HG03060 (cell line): Measurements from ENCODE around the gene RASGRP4.
"Not testable (repeated sequence)": the region's sequence is repeated elsewhere in the genome, so short reads cannot be mapped to it uniquely, and the experiment has no call there.

Experiments used
- ATAC-seq: cut with Tn5 transposase; IDR thresholded peaks from one replicate; pipeline ENCODE4 v1.9.1; 2021; ENCODE audit warnings: low read depth, moderate number of reproducible peaks; ENCODE audit not compliant: unreplicated experiment

The RASGRP4 gene

GRCh38 chr19:38449518-38449917 lies 23.5 kb upstream of the RASGRP4 start:
- ATAC-seq = no peak

DNA sequence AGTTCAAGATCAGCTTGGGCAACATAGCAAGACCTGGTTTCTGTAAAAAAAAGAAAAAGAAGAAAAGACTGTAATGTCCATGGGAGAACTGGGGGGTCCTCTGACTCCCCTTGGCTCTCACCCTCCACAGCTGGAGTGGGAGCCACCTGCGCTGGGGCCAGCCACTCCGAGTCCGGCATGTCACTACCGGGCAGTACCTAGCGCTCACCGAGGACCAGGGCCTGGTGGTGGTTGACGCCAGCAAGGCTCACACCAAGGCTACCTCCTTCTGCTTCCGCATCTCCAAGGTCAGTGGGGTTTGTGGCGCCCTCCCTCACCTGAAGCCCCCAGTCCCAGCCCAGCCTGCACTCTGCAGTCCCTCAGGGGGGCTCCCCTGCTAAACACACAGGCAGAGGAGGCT lies 22.2 kb upstream of the RASGRP4 start:
- ATAC-seq = no peak

DNA sequence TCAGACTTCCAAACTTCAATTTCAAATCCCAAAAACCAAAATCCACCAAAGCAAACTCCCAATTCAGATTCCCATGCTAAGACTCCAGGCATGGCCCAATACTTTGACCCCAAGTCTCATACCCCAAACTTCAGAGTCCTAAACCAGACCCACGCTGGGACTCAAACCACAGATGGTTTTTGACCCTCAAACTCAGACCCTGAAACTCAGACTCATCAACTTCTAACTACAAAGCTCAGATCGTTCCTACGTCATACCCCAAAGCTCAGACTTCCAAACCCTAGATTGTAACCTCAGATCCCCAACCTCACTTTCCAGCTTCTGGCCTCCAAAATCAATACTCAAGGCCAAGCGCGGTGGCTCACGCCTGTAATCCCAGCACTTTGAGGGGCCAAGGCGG lies 19.3 kb upstream of the RASGRP4 start:
- ATAC-seq = no peak

DNA sequence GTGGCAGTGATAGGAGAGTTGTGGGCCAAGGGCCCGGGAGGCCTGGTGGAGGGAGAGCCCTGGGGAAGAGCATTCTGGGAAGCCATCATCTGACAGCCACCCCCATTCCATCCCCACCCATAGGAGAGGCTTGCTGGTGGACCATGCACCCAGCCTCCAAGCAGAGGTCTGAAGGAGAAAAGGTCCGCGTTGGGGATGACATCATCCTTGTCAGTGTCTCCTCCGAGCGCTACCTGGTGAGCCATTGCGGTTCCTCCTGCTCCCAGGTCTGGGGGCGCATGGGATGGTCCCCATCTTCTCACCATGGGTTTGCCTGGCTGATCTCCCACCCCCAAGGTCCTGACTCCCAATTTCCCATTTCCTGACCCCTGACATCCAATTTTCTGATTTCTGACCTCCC lies 18.0 kb upstream of the RASGRP4 start:
- ATAC-seq = no peak

DNA sequence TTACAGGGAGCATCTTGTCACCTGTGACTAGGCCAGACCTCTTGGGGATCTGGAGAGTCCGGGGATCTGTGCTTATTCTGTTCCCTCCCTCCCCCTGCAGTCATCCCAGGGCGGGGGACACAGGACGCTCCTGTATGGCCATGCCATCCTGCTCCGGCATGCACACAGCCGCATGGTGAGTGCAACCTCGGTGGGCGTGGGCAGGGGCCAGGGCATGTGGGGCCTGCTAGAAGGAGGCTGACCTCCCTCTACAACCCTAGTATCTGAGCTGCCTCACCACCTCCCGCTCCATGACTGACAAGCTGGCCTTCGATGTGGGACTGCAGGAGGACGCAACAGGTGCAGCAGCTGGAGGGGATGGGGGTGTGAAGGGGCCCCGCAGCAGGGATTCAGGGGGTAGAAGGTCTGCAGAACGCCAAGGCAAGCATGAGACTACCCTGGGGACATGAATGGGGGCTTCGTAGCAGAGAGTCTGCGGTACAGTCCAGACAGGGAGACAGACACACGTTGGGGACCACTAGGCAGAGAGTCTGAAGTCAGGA lies 17.5 kb upstream of the RASGRP4 start:
- ATAC-seq = no peak

DNA sequence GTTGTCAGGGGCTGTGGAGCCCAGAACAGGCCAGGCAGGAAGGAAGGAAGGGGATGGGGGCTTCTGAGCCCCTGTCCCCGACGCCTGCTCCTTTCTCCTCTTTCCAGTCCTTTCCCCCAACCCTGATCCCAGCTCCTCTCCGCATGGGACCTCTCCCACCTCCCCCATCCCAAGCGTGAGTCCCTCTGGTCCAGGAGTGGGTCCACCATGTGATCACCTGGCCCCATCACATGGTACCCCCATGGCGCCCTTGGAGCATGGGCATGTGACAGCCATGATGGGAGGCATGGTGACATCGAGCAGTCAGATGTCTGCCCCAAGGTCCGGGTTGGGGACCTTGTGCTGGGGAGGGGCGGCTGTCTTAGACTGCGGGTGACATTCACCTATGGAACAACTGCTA lies 16.7 kb upstream of the RASGRP4 start:
- ATAC-seq = no peak

DNA sequence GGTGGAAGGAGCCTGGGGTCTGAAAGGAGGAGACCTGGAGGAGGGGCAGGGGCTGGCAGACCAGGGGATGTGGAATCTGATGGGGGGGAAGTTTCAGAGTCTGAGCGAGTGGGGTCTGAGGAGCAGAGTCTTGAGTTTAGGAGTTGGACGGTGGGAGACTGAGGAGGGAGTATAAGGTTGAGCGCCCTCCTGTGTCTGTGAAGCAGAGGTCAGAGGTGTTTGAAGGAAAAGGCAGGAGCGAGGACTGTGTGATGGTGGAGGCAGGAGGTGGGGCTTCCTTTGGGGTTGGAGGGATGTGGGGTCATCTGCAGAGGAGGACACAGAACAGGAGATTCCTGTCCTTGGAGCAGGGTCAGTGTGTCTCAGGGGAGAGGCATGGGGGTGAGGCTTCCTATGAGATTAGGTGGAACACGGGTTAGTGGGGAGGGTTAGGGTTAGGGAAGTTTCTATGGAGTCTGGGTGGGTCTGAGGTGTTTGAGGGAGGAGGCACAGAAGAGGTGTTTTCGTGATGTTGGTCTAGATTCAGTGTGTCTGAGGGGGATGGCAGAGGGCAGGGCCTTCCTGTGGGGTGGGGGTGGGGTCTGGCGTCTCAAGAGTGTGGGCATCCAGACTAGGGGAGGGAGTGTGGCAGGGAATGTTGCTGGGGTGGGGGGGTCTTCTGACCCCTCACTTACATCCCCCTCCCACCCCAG lies 15.8 kb upstream of the RASGRP4 start:
- ATAC-seq = no peak

- no peak for ATAC-seq
These were observed 14.6 kb upstream of the RASGRP4 start for GRCh38 chr19:38440592-38440991.

DNA sequence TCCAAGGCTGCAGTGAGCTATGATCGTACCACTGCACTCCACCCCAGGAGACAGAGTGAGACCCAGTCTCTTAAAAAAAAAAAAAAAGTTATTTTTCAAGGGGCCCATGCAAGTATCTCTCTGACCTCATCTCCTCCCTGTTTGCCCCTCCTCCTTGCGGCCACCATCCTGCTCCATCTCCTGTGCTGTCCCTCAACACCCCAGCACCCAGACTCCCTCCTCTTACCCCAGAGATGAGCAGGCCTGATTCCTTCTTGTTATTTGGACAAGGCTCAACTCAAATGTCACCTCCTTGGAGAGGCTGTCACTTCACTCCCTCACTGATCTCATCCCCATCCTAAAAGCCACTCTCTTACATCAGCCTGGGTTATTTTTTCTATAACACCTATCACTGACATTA lies 11.9 kb upstream of the RASGRP4 start:
- ATAC-seq = no peak

DNA sequence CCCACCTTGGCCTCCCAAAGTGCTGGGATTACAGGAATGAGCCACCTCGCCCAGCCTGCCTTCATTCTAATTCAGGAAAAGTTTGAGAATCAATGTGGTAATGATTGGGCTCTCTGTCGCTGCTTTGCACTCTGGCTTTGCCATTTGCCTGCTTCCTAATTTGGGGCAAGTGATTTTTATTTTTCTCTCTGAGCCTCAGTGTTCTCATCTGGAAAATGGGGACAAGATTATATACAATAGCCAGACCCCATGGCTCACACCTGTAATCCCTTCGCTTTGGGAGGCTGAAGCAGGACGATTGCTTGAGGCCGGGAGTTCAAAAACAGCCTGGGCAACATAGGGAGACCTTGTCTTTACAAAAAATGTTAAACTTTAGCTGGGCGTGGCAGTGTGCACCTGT lies 11.3 kb upstream of the RASGRP4 start:
- ATAC-seq = no peak

DNA sequence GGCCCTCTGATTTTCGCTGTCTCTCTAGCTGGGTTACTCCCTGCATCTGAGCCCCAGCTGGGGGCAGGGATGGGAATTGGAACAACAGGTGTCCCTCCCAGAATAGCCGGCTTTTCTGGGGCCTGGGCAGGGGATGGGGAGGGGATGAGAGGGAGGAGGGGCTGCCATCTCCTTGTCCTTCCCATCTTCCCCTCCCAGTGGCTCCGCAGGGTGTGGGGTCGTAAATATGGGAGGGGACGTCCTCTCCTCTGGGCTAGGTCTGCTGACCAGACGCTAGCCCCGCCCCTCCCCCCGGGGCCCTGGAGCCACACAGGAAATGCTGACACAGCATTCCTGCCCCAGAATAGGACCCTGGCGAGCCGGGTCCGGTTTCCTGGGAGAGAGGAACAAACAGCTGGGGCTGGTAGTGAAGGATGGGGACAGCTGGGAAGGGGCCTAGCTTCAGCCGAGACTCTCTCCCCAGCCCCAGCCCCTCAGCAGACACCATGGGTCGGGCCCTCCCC lies 8.6 kb upstream of the RASGRP4 start:
- no peak for ATAC-seq

GRCh38 chr19:38433268-38433733 lies 7.3 kb upstream of the RASGRP4 start, which contains the start of gene RYR1:
RYR1 (plus strand) TSS chr19:38433691; CDS start chr19:38433830, 139 bp downstream.
- no peak for ATAC-seq

GRCh38 chr19:38430931-38431330 lies 4.9 kb upstream of the RASGRP4 start:
- no peak for ATAC-seq

DNA sequence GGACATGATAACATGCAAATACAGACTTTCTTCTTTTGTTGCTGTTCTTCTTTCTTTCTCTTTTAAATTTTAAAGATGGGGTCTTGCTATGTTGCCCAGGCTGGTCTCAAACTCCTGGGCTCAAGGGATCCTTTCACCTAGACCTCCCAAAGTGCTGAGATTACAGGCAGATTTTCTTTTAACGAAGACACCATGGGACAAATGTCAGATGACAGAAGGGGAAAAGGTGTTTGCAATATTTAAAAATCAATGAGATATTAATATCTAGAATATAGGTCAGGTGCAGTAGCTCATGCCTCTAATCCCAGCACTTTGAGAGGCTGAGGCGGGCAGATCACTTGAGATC lies 3.8 kb upstream of the RASGRP4 start:
- ATAC-seq = no peak

DNA sequence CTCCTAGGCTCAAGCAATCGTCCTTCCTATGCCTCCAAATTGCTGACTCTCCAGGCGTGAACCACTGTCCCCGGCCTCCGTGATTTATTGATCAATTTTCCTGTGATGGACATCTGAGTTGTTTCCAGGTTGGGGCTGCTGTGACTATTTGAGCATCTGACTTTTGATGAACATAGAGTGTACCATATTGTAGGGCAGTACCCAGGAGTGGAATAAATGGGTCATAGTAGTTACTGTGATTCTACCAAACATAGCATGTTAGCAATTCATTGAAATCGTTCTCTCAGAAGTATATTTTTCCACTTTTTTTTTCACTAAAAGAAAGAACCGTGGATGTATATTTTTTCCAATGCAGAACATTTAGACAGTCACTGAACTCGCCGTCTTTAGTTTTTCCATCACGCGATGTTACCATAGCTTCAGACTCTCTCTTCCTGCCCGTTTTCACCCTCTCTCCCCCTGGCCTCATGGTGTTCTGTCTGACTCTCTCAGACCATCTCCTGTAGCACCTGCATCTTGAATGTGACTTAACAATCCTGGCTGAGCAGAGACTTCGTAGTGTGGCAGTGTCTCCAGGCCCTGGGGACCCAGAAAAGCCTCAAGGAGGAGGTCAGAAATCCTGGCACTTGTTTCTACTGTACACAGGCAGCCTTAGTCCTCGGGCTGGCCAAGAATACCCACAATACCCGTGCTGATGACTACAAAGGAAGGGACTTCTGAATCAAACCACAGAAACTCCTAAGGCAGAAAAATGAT lies 3.2 kb upstream of the RASGRP4 start:
- ATAC-seq = no peak

DNA sequence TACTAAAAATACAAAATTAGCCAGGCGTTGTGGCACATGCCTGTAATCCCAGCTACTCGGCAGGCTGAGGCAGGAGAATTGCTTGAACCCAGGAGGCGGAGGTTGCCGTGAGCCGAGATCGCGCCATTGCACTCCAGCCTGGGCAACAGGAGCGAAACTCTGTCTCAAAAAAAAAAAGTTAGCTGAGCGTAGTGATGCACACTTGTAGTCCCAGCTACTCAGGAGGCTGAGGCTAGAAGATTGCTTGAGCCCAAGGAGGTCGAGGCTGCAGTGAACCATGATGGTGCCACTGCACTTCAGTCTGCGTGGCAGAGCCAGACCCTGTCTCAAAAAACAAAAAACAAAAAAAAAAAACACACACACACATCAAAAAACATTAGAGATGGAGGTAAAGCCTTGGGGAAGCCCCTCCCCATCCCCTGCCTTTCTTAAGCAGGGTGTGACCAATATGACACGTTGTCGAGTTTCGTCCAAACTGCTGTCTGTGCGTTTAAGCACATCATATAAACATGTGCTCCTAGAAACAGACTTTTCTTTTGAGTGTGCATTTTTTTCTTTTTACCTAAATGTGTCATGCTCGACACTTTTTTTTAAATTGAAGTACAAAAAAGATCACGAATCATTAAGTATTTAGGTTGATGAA lies 1.1 kb upstream of the RASGRP4 start:
- not testable (repeated sequence) for ATAC-seq

DNA sequence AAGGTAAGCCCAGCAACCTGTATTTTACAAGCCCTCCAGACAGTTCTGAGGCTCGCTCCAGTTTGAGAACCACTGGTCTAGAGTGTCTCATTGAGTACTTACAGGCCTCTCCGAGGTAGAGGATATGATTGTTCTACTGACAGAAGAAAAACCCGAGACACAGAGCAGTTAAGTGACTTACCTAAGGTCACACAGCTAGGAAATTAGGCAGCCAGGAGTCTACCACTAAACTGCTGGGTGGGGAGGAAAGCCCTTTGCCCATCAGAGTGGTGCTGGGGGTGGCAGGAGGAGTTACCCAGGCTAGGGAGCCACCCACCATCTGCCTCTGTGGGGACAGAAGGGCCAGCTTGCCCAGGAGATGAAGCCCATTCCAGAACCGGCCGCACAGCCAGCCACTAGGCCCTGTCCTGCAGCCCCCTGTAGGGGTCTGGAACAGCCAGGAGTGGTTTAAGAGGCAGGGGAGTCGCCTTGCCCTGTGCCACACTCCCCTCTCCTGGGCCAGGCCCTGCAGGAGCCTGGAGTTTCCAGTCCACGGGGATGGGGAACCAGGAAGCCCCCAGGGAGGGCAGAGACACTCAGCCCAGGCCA lies 703 bp downstream of the RASGRP4 start:
- ATAC-seq = no peak

DNA sequence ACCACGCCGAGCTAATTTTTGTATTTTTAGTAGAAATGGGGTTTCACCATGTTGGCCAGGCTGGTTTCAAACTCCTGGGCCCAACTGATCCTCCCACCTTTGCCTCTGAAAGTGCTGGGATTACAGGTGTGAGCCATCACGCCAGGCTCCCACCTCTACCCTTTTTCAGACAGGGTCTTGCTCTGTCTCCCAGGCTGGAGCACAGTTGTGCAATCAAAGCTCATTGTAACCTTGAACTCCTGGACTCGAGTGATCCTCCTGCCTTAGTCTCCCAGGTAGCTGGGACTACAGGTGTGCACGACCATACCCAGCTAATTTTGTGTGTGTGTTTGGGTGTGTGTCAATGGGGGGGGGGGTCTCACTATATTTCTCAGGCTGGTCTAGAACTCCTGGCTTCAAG lies 1.7 kb downstream of the RASGRP4 start:
- ATAC-seq = no peak

DNA sequence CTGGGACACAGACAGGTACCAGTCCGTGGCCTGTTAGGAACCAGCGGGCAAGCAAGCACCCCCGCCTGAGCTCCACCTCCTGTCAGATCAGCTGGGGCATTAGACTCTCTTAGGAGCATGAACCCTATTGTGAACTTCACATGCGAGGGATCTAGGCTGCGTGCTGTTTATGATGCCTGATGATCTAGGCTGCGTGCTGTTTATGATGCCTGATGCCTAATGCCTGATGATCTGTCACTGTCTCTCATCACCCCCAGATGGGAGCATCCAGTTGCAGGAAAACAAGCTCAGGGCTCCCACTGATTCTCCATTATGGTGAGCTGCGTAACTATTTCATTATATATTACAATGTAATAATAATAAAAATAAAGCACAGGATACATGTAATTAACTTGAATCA lies 3.6 kb downstream of the RASGRP4 start:
- no peak for ATAC-seq

GRCh38 chr19:38421856-38422255 lies 4.2 kb downstream of the RASGRP4 start:
- ATAC-seq = no peak

DNA sequence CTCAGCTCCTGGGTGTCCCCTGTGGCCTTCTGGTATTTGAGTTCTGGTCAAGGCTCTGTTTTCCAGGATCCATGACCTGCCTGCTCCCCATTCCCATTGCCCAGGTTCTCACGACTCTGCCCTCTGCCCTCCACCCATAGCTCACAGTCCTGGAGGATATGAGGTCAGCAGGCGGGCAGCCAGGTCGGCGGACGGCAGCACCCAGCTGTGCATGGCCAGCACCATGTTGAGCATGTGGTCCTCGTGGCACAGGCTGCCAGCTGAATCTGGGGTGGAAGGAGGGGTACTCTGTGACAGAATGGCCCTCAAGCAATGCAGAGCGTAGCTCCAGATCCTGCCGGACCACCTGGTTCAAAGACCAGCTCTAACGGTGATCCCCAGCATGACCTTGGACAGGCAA lies 5.1 kb downstream of the RASGRP4 start:
- no peak for ATAC-seq
